ENCODE data around the gene EFTUD2. TPM values are rescaled to one million over a fixed set of nuclear protein-coding genes. Genes with fewer than 3 reads are reported as not detected.

Gene EFTUD2
- total RNA-seq, 2 donors from 2014 or later = 31.6 to 49.8 TPM

- no peaks in the 10 kb centered on the region for H3K4me1 ChIP-seq
- TF ChIP-seq POLR2A (IDR thresholded peaks at IDR 0.05) = no peak
- TF ChIP-seq CTCF (IDR thresholded peaks at IDR 0.05) = no peak
- H3K27me3 ChIP-seq = no peaks in the 10 kb centered on the region
- WGBS, 2 donors = 81 to 84% methylated on average over 3 to 6 of the region's 6 CpGs
- intact Hi-C loops (cut with DNase I) = loop anchor here (5.0 kb wide), 1 partner anchor 77 kb away; no protein-coding TSS in a partner anchor
- no peaks in the 10 kb centered on the region for H3K36me3 ChIP-seq (replicated peaks in 1 of 2; ENCODE audit: insufficient read depth in 1 of 2, low read depth in 2 of 2)
- ATAC-seq = no peak
- DNase-seq = no peak
- no peaks in the 10 kb centered on the region for H3K9me3 ChIP-seq
- H3K4me3 ChIP-seq = no peak overlapping the region
- no peak overlapping the region for H3K27ac ChIP-seq
These were observed 31.4 kb upstream of the EFTUD2 start for GRCh38 chr17:44930667-44931066.

- Histone ChIP-seq H3K36me3 (replicated peaks in 1 of 2; ENCODE audit: insufficient read depth in 1 of 2, low read depth in 2 of 2) (no peaks in the 10 kb centered on the region), H3K4me3 (no peak overlapping the region), H3K27me3 (no peaks in the 10 kb centered on the region), H3K4me1 (no peaks in the 10 kb centered on the region), H3K9me3 (no peaks in the 10 kb centered on the region), H3K27ac (no peak overlapping the region)
- no peak for DNase-seq
- intact Hi-C loops (cut with DNase I) = no loop called here
- ATAC-seq = no peak
- TF ChIP-seq CTCF (IDR thresholded peaks at IDR 0.05) (no peak), POLR2A (IDR thresholded peaks at IDR 0.05) (no peak)
- WGBS, 2 donors = 77 to 88% methylated on average over 5 to 7 of the region's 7 CpGs
These were observed 29.9 kb upstream of the EFTUD2 start for GRCh38 chr17:44928950-44929720.

- 97 to 98% methylated on average over 9 to 13 of the region's 15 CpGs for WGBS, 2 donors
- Histone ChIP-seq H3K36me3 (replicated peaks in 1 of 2; ENCODE audit: insufficient read depth in 1 of 2, low read depth in 2 of 2) (no peaks in the 10 kb centered on the region), H3K27ac (no peak overlapping the region), H3K9me3 (no peaks in the 10 kb centered on the region), H3K27me3 (no peaks in the 10 kb centered on the region), H3K4me3 (no peak overlapping the region), H3K4me1 (no peaks in the 10 kb centered on the region)
- DNase-seq (no peak), ATAC-seq (no peak)
- no peak for TF ChIP-seq POLR2A (IDR thresholded peaks at IDR 0.05)
- TF ChIP-seq CTCF (IDR thresholded peaks at IDR 0.05) = no peak
- intact Hi-C loops (cut with DNase I) = no loop called here
These were observed 28.9 kb upstream of the EFTUD2 start for GRCh38 chr17:44928136-44928535.

- TF ChIP-seq CTCF (IDR thresholded peaks at IDR 0.05) = no peak
- no peak for TF ChIP-seq POLR2A (IDR thresholded peaks at IDR 0.05)
- no peak for DNase-seq
- Histone ChIP-seq H3K36me3 (replicated peaks in 1 of 2; ENCODE audit: insufficient read depth in 1 of 2, low read depth in 2 of 2) (no peaks in the 10 kb centered on the region), H3K9me3 (no peaks in the 10 kb centered on the region), H3K4me1 (no peaks in the 10 kb centered on the region), H3K4me3 (no peak overlapping the region), H3K27me3 (no peaks in the 10 kb centered on the region), H3K27ac (no peak overlapping the region)
- 90 to 100% methylated on average over 1 to 3 of the region's 3 CpGs for WGBS, 2 donors
- no peak for ATAC-seq
- intact Hi-C loops (cut with DNase I) = no loop called here
These were observed 28.5 kb upstream of the EFTUD2 start for GRCh38 chr17:44927696-44928095.

Data from body of pancreas (tissue), 4 donors.